Right atrium auricular region (tissue), 2 donors: Measurements from ENCODE around the gene C5orf63. TPM values are rescaled to one million over a fixed set of nuclear protein-coding genes. Genes with fewer than 3 reads are reported as not detected.
"Not testable (repeated sequence)": the region's sequence is repeated elsewhere in the genome, so short reads cannot be mapped to it uniquely, and the experiment has no call there.

ENCODE experiments used
- DNase-seq: peaks from one replicate; pipeline ENCODE4 v3.0.0-alpha.2; 2019; ENCODE audit warnings: low spot score
- H3K27ac ChIP-seq, 2 donors: fragments of 200-600 bp; sonication (generic); 1 replicate in 1 of 2; 2 replicates in 1 of 2; pipeline ENCODE4 v1.5.1; 2016 to 2019
- H3K27me3 ChIP-seq, 2 donors: fragments of 200-600 bp; sonication (generic); one replicate each; pipeline versions ENCODE4 v1.5.1 to v1.6.0; 2017 to 2019
- H3K36me3 ChIP-seq: fragments of 200-600 bp; sonication (generic); one replicate; pipeline ENCODE4 v1.5.1; 2016
- H3K4me1 ChIP-seq, 2 donors: fragments of 200-600 bp; sonication (generic); one replicate each; pipeline versions ENCODE4 v1.5.1 to v1.6.0; 2017 to 2019
- H3K4me3 ChIP-seq, 2 donors: fragments of 200-600 bp; sonication (generic); 1 replicate in 1 of 2; 2 replicates in 1 of 2; pipeline ENCODE4 v1.5.1; 2017 to 2019; ENCODE audit warnings: mild to moderate bottlenecking in 1 of 2, moderate library complexity in 1 of 2
- H3K9me3 ChIP-seq, 2 donors: fragments of 200-600 bp; sonication (generic); one replicate each; pipeline ENCODE4 v1.5.1; 2019
- total RNA-seq, 2 donors: library from RNA; depleted of rRNA; stranded (reverse); fragments of >200 nt; gene quantifications; one replicate each; pipeline ENCODE4 v1.1.0, GENCODE V29; 2016
- TF ChIP-seq, protein P1 (sequence below), 2 donors: fragments of 200-600 bp; sonication (generic); IDR thresholded peaks; one replicate each; pipeline ENCODE4 v1.5.1; 2019; ENCODE audit warnings: antibody characterized with exemption in 2 of 2

C5orf63 gene
- total RNA-seq, 2 donors from 2014 or later: 1.7 to 2.8 TPM

DNA sequence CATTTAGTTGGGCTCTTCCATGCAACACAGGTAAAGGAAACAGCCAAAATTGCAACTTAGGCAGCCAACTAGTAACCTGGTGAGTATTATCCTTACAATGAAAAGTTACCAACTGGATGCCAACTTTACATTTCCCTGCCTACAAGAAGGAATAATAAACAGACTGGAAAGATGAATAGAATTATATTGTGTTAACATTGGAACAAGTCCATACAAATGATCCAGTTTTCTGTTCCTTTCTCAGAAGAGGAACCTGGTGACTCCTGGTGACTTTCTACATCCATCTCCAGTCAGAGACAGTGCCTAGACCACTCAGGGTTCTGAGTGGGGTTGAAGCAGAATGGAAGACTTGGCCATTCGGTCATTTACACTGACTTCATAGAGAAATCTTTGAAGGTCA is 63.5 kb downstream of the C5orf63 start:
- DNase-seq: no peak
- H3K9me3 ChIP-seq: no peaks in the 10 kb centered on the region
- H3K36me3 ChIP-seq: no peaks in the 10 kb centered on the region
- H3K27me3 ChIP-seq: no peaks in the 10 kb centered on the region
- no peak overlapping the region for H3K4me3 ChIP-seq
- H3K27ac ChIP-seq: peak overlapping the region in 1 of 2 donors; percentile 7
- H3K4me1 ChIP-seq: peaks cover 0 to 54% of the 10 kb centered on the region in 2 donors
- TF ChIP-seq, protein P1, sequence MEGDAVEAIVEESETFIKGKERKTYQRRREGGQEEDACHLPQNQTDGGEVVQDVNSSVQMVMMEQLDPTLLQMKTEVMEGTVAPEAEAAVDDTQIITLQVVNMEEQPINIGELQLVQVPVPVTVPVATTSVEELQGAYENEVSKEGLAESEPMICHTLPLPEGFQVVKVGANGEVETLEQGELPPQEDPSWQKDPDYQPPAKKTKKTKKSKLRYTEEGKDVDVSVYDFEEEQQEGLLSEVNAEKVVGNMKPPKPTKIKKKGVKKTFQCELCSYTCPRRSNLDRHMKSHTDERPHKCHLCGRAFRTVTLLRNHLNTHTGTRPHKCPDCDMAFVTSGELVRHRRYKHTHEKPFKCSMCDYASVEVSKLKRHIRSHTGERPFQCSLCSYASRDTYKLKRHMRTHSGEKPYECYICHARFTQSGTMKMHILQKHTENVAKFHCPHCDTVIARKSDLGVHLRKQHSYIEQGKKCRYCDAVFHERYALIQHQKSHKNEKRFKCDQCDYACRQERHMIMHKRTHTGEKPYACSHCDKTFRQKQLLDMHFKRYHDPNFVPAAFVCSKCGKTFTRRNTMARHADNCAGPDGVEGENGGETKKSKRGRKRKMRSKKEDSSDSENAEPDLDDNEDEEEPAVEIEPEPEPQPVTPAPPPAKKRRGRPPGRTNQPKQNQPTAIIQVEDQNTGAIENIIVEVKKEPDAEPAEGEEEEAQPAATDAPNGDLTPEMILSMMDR (IDR thresholded peaks at IDR 0.05): no peak

GRCh38 chr5:127008300-127008975 is 64.9 kb downstream of the C5orf63 start:
- H3K27me3 ChIP-seq: no peaks in the 10 kb centered on the region
- peaks cover 0 to 64% of the 10 kb centered on the region in 2 donors for H3K4me1 ChIP-seq
- H3K27ac ChIP-seq: peak overlapping the region; percentile 23 to 31
- H3K9me3 ChIP-seq: no peaks in the 10 kb centered on the region
- no peaks in the 10 kb centered on the region for H3K36me3 ChIP-seq
- no peak overlapping the region for H3K4me3 ChIP-seq
- no peak for DNase-seq
- TF ChIP-seq, protein P1 (IDR thresholded peaks at IDR 0.05): no peak

- Histone ChIP-seq H3K36me3 (no peaks in the 10 kb centered on the region), H3K27me3 (no peaks in the 10 kb centered on the region), H3K27ac (no peak overlapping the region), H3K4me3 (no peak overlapping the region), H3K9me3 (no peaks in the 10 kb centered on the region), H3K4me1 (peaks cover 0 to 60% of the 10 kb centered on the region in 2 donors)
- no peak for DNase-seq
- TF ChIP-seq, protein P1 (IDR thresholded peaks at IDR 0.05): no peak
These were observed 65.8 kb downstream of the C5orf63 start for GRCh38 chr5:127007522-127007921.

- no peak for DNase-seq
- TF ChIP-seq, protein P1 (IDR thresholded peaks at IDR 0.05): no peak
- Histone ChIP-seq H3K9me3 (no peaks in the 10 kb centered on the region), H3K4me3 (no peak overlapping the region), H3K27ac (no peak overlapping the region), H3K36me3 (no peaks in the 10 kb centered on the region), H3K27me3 (no peaks in the 10 kb centered on the region), H3K4me1 (peaks cover 0 to 60% of the 10 kb centered on the region in 2 donors)
These were observed 66.6 kb downstream of the C5orf63 start for GRCh38 chr5:127006744-127007143.

DNA sequence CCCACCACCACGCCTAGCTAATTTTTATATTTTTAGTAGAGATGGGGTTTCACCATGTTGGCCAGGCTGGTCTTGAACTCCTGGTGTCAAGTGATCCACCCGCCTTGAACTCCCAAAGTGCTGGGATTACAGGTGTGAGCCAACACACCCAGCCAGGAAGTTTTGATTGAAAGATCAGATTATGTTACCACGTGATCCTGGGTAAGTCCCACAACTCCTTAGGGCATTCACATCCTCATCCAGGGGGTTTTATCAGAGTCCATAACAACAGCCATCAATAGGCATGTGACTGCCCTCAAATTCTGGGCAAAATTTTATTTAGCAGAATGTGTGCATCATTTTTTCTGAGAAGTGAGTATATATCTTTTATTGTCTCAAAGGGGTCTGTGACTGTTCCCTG is 68.0 kb downstream of the C5orf63 start:
- H3K27me3 ChIP-seq: not testable (repeated sequence)

GRCh38 chr5:127004721-127005120 is 68.6 kb downstream of the C5orf63 start:
- Histone ChIP-seq H3K4me1 (peaks cover 0 to 45% of the 10 kb centered on the region in 2 donors), H3K4me3 (no peak overlapping the region), H3K9me3 (no peaks in the 10 kb centered on the region), H3K27ac (no peak overlapping the region), H3K27me3 (no peaks in the 10 kb centered on the region), H3K36me3 (no peaks in the 10 kb centered on the region)
- TF ChIP-seq, protein P1 (IDR thresholded peaks at IDR 0.05): no peak
- DNase-seq: no peak

More for the DNA sequence above, 68.0 kb downstream of the C5orf63 start:
- not testable (repeated sequence) for H3K27ac ChIP-seq, H3K4me3 ChIP-seq, DNase-seq, H3K36me3 ChIP-seq, H3K9me3 ChIP-seq
- H3K4me1 ChIP-seq: peaks cover 0 to 51% of the 10 kb centered on the region in 2 donors
